HEK293 (cell line): ENCODE data around the gene GRM5.

ENCODE experiments used
- ZNF670 ChIP-seq: fragments of 450-650 bp; formaldehyde crosslinking; IDR thresholded peaks from 2 replicates; pipeline ENCODE4 v1.5.1; 2016; ENCODE audit warnings: missing biosample characterization, missing genetic modification characterization, low read depth
- TF ChIP-seq, protein P1 (sequence below): fragments of 450-650 bp; formaldehyde crosslinking; IDR thresholded peaks from 2 replicates; pipeline ENCODE4 v1.5.1; 2016; ENCODE audit warnings: missing biosample characterization, missing genetic modification characterization, low read depth

DNA sequence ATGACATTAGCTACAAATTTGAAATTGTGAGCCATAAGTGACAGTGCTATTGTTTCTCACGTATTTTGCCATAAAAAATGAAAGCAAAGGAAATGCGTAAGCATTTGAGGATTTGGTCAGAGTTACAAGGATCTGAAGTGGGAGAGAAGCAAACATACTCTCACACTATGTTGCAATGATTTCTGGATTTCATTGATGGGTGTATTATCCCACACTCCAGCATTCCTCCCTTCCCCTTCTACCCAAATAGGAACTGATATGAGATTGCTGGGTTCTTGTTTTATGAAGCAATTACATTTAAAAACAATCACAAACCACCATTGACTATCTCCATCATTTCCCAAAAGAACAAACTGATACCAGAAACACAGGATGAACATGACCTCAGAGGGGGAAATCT, 414.2 kb downstream of the GRM5 start:
- no peak for TF ChIP-seq ZNF670 (tag by site-specific recombination)
- TF ChIP-seq, protein P1, sequence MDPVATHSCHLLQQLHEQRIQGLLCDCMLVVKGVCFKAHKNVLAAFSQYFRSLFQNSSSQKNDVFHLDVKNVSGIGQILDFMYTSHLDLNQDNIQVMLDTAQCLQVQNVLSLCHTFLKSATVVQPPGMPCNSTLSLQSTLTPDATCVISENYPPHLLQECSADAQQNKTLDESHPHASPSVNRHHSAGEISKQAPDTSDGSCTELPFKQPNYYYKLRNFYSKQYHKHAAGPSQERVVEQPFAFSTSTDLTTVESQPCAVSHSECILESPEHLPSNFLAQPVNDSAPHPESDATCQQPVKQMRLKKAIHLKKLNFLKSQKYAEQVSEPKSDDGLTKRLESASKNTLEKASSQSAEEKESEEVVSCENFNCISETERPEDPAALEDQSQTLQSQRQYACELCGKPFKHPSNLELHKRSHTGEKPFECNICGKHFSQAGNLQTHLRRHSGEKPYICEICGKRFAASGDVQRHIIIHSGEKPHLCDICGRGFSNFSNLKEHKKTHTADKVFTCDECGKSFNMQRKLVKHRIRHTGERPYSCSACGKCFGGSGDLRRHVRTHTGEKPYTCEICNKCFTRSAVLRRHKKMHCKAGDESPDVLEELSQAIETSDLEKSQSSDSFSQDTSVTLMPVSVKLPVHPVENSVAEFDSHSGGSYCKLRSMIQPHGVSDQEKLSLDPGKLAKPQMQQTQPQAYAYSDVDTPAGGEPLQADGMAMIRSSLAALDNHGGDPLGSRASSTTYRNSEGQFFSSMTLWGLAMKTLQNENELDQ = no peak
